ENCODE results near the gene EDEM1. TPM values are rescaled to one million over a fixed set of nuclear protein-coding genes. Genes with fewer than 3 reads are reported as not detected.
"Not testable (repeated sequence)": the region's sequence is repeated elsewhere in the genome, so short reads cannot be mapped to it uniquely, and the experiment has no call there.

Gene EDEM1
- 30.8 and 35.7 TPM in 2 replicates for total RNA-seq (2012; rRNA removed)

DNA sequence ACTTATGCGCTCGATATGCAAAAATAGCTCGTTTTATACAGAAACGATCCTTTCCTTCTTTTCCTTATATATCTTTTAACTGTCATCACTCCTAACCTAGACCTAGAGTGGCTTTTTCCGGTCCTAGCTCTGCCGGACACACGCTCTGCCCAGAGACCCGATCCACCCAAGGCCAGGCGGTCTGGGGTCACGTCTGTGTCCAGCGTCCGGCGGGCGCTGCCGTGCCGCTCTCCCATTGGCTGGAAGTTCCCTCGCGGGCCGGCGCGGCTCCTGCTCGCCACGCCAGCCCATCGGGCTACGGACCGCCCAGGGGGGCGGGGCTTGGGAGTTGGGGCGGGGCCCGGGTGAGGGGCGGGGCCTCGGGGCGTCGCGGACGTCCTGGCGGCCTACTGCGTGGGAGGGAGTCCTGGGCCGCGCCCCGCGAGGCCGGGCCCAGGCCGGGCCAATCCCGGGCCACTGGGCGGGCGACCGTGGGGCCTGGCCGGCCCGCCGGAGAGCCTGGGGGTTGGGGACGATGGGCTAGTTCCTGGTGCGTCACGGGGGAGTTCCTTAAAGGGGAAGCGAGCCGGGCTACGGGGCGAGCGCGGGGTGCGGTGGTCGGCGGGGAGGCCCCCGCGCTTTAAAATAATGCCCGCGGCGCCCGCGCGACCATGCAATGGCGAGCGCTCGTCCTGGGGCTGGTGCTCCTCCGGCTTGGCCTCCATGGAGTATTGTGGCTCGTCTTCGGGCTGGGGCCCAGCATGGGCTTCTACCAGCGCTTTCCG, at the start of gene EDEM1:
TSS of gene EDEM1 (plus strand) at position 552 of the 764 bp plus-strand sequence. CDS start at position 651, 99 bp downstream.
- Histone ChIP-seq H3K4me2 (ENCODE audit: low read length) (peak within 1 kb of the TSS; percentile 97), H3K9me3 (replicated peaks; ENCODE audit: low read length) (no peaks in the 10 kb centered on the region), H3K27me3 (ENCODE audit: control insufficient read depth, insufficient read depth, low read length) (no peaks in the 10 kb centered on the region), H3K4me3 (ENCODE audit: low read length) (peak within 1 kb of the TSS; percentile 99), H3K36me3 (ENCODE audit: insufficient read depth, low read length) (peaks cover 1% of the 10 kb centered on the region), H3K4me1 (ENCODE audit: control insufficient read depth, insufficient read depth, low read length) (peaks cover 12% of the 10 kb centered on the region), H3K9ac (ENCODE audit: low read depth, low read length) (peak within 1 kb of the TSS; percentile 97)

DNA sequence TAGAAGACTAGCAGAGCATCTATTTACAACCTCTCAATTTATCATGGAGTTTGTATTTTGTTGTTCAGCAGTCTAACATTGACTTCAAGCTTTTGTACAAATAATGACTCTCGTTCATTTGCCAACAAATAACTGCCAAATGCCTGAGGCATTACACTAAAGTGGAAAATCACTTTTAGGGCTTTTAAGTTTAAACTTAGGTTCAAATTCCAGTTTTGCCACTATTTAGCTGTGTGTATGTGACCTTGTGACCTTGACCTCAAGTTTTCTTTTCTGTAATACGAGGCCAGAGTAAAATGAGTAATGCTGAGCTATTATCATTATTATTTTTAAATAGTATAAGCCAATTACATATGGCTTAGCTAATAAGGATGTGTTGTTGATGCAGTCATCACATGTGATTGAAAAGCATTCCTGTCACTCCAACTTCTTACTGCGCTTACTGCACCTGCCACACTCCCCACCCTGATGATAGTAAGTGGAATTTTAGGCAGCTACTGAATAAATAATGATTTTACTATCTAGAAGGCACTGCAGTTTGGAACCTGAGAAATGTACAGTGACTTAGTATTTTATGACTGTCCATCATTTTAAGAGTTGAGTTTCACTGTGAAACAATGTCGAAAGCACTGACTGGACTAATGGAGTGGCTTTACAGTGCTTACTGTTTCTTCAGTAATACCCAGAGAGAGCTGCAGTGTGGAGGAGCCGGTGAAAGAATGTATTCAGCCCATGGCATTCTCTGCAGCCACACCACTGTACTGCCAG, 49.1 kb upstream of the EDEM1 start:
- Histone ChIP-seq H3K27me3 (ENCODE audit: control insufficient read depth, insufficient read depth, low read length) (no peaks in the 10 kb centered on the region), H3K36me3 (ENCODE audit: insufficient read depth, low read length) (no peaks in the 10 kb centered on the region), H3K4me1 (ENCODE audit: control insufficient read depth, insufficient read depth, low read length) (peaks cover 37% of the 10 kb centered on the region), H3K4me2 (ENCODE audit: low read length) (peak overlapping the region; percentile 50), H3K9me3 (replicated peaks; ENCODE audit: low read length) (no peaks in the 10 kb centered on the region), H3K4me3 (ENCODE audit: low read length) (peak overlapping the region; percentile 16), H3K9ac (ENCODE audit: low read depth, low read length) (peak overlapping the region; percentile 25)

DNA sequence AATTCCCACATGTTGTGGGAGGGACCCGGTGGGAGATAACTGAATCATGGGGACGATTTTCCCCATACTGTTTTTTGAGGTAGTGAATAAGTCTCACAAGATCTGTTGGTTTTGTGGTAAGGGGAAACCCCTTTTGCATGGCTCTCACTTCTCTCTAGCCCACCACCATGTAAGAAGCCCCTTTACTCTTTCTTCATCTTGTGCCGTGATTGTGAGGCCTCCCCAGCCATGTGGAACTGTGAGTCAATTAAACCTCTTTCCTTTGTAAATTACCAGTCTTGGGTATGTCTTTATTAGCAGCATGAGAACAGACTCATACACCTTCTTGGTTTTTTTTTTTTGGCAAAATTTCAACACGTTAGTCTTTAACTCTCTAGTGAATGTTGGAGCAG, 47.3 kb upstream of the EDEM1 start:
- no peak overlapping the region for H3K4me2 ChIP-seq (ENCODE audit: low read length)
- H3K4me1 ChIP-seq (ENCODE audit: control insufficient read depth, insufficient read depth, low read length) = peaks cover 37% of the 10 kb centered on the region
- H3K9me3 ChIP-seq (replicated peaks; ENCODE audit: low read length) = no peaks in the 10 kb centered on the region
- H3K4me3 ChIP-seq (ENCODE audit: low read length) = no peak overlapping the region
- H3K27me3 ChIP-seq (ENCODE audit: control insufficient read depth, insufficient read depth, low read length) = no peaks in the 10 kb centered on the region
- no peak overlapping the region for H3K9ac ChIP-seq (ENCODE audit: low read depth, low read length)
- no peaks in the 10 kb centered on the region for H3K36me3 ChIP-seq (ENCODE audit: insufficient read depth, low read length)

DNA sequence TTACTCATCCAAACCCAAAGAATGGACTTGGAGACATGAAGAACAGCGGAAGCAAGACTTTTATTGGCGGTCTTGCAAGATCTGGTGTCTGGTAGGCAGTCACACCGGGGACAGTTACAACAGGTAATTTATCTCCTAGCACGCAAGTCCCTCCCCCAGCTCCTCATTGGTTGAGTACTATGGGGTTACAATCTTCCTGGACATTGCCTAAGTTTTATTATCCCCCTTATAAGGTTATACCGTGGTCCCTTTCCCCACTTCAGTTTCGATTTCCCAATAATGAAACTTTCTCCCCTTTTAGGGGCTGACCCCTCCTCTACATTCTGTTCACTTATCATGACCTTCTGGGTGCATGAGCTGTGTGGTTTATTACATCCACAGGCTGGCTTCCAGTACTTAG, 46.7 kb upstream of the EDEM1 start:
- Histone ChIP-seq H3K4me3 (ENCODE audit: low read length) (no peak overlapping the region), H3K4me1 (ENCODE audit: control insufficient read depth, insufficient read depth, low read length) (peaks cover 37% of the 10 kb centered on the region), H3K9ac (ENCODE audit: low read depth, low read length) (no peak overlapping the region), H3K4me2 (ENCODE audit: low read length) (no peak overlapping the region), H3K27me3 (ENCODE audit: control insufficient read depth, insufficient read depth, low read length) (no peaks in the 10 kb centered on the region), H3K36me3 (ENCODE audit: insufficient read depth, low read length) (no peaks in the 10 kb centered on the region), H3K9me3 (replicated peaks; ENCODE audit: low read length) (no peaks in the 10 kb centered on the region)

DNA sequence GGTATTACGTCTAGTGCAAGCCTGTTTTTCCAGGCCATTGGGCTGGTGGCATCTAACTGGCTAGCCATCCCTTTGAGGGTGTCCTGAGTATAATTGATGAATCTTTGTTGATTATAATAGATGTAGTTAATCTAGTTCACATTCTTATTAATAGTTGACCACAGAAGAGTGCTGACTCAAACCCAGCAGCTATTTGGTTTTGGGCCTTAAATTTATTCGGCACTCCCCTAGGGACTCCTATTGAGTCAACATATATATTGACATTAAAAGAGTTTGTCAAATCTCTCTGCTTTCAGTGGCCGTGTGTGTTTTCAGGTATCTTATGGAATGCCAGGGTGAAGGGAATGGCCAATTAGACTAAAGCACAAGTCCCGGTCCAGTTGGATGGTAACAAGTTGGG, 45.7 kb upstream of the EDEM1 start:
- Histone ChIP-seq H3K4me2 (ENCODE audit: low read length) (no peak overlapping the region), H3K4me1 (ENCODE audit: control insufficient read depth, insufficient read depth, low read length) (peaks cover 31% of the 10 kb centered on the region), H3K36me3 (ENCODE audit: insufficient read depth, low read length) (no peaks in the 10 kb centered on the region), H3K9ac (ENCODE audit: low read depth, low read length) (no peak overlapping the region), H3K9me3 (replicated peaks; ENCODE audit: low read length) (no peaks in the 10 kb centered on the region), H3K27me3 (ENCODE audit: control insufficient read depth, insufficient read depth, low read length) (no peaks in the 10 kb centered on the region), H3K4me3 (ENCODE audit: low read length) (no peak overlapping the region)

DNA sequence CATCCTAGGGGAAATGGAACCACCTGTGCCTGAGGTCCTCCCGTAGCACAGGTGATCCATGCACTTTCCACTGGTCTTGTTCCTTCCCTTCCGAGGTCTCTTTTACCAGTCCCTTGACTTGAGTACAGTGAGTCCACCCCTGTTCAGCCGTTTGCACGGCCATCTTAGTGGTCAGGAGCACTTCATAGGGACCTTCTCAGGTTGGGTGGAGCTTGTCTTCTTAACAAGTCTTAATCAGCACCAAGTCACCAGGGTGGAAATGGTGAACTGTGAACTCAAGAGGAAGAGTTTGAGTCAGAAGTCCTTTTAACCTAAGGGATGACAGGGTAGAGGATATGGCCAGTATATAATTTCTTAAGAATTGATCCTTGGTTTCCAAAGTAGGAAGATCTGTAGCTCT, 44.0 kb upstream of the EDEM1 start:
- Histone ChIP-seq H3K36me3 (ENCODE audit: insufficient read depth, low read length) (no peaks in the 10 kb centered on the region), H3K4me2 (ENCODE audit: low read length) (no peak overlapping the region), H3K4me1 (ENCODE audit: control insufficient read depth, insufficient read depth, low read length) (peaks cover 16% of the 10 kb centered on the region), H3K27me3 (ENCODE audit: control insufficient read depth, insufficient read depth, low read length) (no peaks in the 10 kb centered on the region), H3K9ac (ENCODE audit: low read depth, low read length) (no peak overlapping the region), H3K9me3 (replicated peaks; ENCODE audit: low read length) (no peaks in the 10 kb centered on the region), H3K4me3 (ENCODE audit: low read length) (no peak overlapping the region)

DNA sequence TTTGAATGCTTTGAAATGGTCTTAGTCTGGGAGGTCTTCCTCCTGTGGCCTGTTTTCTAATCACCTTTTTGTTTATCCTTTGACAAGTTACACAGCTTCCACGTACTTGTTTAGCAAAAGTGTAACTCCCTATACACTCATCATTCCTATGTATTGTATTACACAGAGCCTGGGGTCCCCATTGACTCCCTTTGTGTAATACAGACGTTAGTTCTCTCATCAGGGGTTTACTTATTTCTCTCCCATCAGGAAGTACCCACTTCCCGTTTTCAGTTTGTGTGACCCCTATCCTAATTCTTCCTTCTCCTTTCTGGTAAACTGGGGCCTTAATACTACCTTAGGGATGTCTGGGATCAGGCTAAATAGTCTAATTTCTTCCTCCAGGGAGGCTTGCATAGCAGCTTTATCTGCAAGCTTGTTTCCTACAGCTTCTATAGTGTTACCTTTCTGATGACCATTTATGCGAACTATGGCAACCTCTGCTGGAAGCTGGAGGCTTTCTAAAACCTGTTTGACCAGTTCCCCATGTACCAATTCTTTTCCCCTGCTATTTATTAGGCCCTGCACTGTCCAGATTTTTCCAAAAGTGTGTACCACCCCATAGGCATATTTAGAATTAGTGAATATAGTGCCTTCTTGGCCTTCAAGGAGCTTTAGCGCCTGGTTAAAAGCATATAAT, 43.1 kb upstream of the EDEM1 start:
- H3K4me1 ChIP-seq (ENCODE audit: control insufficient read depth, insufficient read depth, low read length) = peaks cover 6% of the 10 kb centered on the region
- no peak overlapping the region for H3K4me3 ChIP-seq (ENCODE audit: low read length)
- no peak overlapping the region for H3K4me2 ChIP-seq (ENCODE audit: low read length)
- H3K36me3 ChIP-seq (ENCODE audit: insufficient read depth, low read length) = no peaks in the 10 kb centered on the region
- no peaks in the 10 kb centered on the region for H3K27me3 ChIP-seq (ENCODE audit: control insufficient read depth, insufficient read depth, low read length)
- H3K9ac ChIP-seq (ENCODE audit: low read depth, low read length) = no peak overlapping the region
- H3K9me3 ChIP-seq (replicated peaks; ENCODE audit: low read length) = no peaks in the 10 kb centered on the region

DNA sequence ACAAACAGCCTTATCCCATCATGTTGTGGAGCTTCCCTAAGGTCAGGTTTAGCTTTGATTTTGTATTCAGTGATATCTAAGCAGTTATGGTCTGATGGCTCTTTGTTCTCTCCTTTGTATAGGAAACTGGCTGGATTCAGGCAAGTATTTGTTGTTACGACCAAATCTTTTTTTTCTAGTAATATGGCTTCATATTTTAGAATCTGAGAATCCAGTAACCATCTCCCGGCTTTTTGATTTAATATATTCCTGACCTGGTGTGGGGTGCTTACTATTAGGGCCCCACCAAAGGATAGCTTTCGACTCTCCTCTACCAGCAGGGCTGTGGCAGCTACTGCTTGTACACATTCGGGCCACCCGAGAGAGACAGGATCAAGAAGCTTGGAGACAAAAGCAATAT, 42.4 kb upstream of the EDEM1 start:
- no peak overlapping the region for H3K4me3 ChIP-seq (ENCODE audit: low read length)
- H3K9ac ChIP-seq (ENCODE audit: low read depth, low read length) = no peak overlapping the region
- H3K36me3 ChIP-seq (ENCODE audit: insufficient read depth, low read length) = no peaks in the 10 kb centered on the region
- no peaks in the 10 kb centered on the region for H3K9me3 ChIP-seq (replicated peaks; ENCODE audit: low read length)
- H3K4me1 ChIP-seq (ENCODE audit: control insufficient read depth, insufficient read depth, low read length) = no peaks in the 10 kb centered on the region
- no peaks in the 10 kb centered on the region for H3K27me3 ChIP-seq (ENCODE audit: control insufficient read depth, insufficient read depth, low read length)
- H3K4me2 ChIP-seq (ENCODE audit: low read length) = no peak overlapping the region

DNA sequence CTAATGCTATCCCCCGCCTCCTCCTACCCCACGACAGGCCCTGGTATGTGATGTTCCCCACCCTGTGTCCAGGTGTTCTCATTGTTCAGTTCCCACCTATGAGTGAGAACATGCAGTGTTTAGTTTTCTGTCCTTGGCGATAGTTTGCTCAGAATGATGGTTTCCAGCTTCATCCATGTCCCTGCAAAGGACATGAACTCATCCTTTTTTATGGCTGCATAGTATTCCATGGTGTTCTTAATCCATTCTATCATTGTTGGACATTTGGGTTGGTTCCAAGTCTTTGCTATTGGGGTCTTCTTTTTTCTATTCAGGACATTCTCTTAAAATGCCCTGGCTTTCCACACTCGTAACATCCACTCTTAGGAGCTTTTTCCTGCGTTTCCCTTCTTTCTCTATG, 40.4 kb upstream of the EDEM1 start:
- H3K4me1 ChIP-seq (ENCODE audit: control insufficient read depth, insufficient read depth, low read length); H3K4me2 ChIP-seq (ENCODE audit: low read length); H3K27me3 ChIP-seq (ENCODE audit: control insufficient read depth, insufficient read depth, low read length); H3K4me3 ChIP-seq (ENCODE audit: low read length); H3K9me3 ChIP-seq (replicated peaks; ENCODE audit: low read length); H3K36me3 ChIP-seq (ENCODE audit: insufficient read depth, low read length); H3K9ac ChIP-seq (ENCODE audit: low read depth, low read length): not testable (repeated sequence)

DNA sequence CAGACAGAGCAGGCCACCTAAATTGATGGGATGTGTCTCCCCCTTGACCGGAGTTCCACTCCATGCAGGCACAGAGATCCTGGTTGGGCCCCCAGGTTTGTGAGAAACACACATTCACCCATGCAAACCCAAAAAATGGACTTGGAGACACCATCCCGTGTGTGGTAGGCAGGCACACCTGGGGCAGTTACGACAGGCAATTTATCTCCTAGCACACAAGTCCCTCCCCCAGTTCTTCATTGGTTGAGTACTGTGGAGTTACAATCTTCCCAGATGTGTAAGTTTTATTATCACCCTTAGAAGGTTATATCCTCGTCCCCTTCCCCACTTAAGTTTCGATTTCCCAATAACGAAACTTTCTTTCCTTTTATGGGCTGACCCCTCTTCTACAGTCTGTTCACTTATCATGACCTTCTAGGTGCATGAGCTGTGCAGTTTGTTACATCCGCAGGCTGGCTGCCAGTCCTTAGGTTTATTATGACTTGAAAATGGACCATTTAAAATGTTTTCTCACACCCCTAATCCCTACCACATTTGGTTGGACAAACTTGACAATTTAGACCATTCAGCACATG, 38.1 kb upstream of the EDEM1 start:
- H3K4me2 ChIP-seq (ENCODE audit: low read length) = no peak overlapping the region
- no peaks in the 10 kb centered on the region for H3K36me3 ChIP-seq (ENCODE audit: insufficient read depth, low read length)
- no peaks in the 10 kb centered on the region for H3K4me1 ChIP-seq (ENCODE audit: control insufficient read depth, insufficient read depth, low read length)
- H3K4me3 ChIP-seq (ENCODE audit: low read length) = no peak overlapping the region
- H3K9me3 ChIP-seq (replicated peaks; ENCODE audit: low read length) = no peaks in the 10 kb centered on the region
- no peak overlapping the region for H3K9ac ChIP-seq (ENCODE audit: low read depth, low read length)
- H3K27me3 ChIP-seq (ENCODE audit: control insufficient read depth, insufficient read depth, low read length) = no peaks in the 10 kb centered on the region

DNA sequence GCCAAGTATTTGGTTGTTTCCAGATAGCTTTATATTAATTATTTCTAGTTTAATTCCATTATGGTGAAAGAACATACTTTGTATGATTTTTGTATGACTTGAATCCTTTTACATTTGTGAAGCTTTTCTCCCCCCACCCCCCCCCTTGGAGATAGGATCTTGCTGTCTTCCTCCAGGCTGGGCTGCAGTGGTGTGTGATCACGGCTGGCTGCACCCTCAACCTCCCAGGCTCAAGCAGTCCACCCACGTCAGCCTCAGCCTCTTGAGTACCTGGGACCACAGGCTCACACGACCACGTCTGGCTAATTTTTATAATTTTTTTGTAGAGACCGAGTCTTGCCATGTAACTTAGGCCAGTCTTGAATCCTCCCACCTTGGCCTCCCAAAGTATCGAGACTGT, 35.9 kb upstream of the EDEM1 start:
- Histone ChIP-seq H3K9me3 (replicated peaks; ENCODE audit: low read length) (no peaks in the 10 kb centered on the region), H3K4me3 (ENCODE audit: low read length) (no peak overlapping the region), H3K9ac (ENCODE audit: low read depth, low read length) (no peak overlapping the region), H3K27me3 (ENCODE audit: control insufficient read depth, insufficient read depth, low read length) (no peaks in the 10 kb centered on the region), H3K4me1 (ENCODE audit: control insufficient read depth, insufficient read depth, low read length) (no peaks in the 10 kb centered on the region), H3K4me2 (ENCODE audit: low read length) (no peak overlapping the region), H3K36me3 (ENCODE audit: insufficient read depth, low read length) (no peaks in the 10 kb centered on the region)
